HCT116 (cell line): ENCODE measurements around the gene SLC12A3. TPM values are rescaled to one million over a fixed set of nuclear protein-coding genes. Genes with fewer than 3 reads are reported as not detected.

Experiments used
- ATAC-seq: fragments of 200-7000 bp; cut with Tn5 transposase; 2 replicates; pipeline ENCODE4 v1.9.1; 2020; ENCODE audit warnings: mild to moderate bottlenecking, moderate library complexity
- BruUV-seq: library from RNA; stranded (reverse); fragments of 400-500 nt; replicated peaks from 2 replicates; lab custom pipeline; 2021; lab: Mats Ljungman, UMichigan
- CTCF ChIA-PET: fragments of 300-600 bp; sonication (Branson Sonifier 250); formaldehyde crosslinking; loops from one replicate; lab custom pipeline; 2021; ENCODE audit warnings: antibody characterized with exemption; lab: Charles Lee
- POLR2A ChIA-PET: fragments of 300-600, 350-600 bp; sonication (Branson Sonifier 250); formaldehyde crosslinking; loops from one replicate; lab custom pipeline; 2021; ENCODE audit warnings: antibody characterized with exemption; lab: Charles Lee
- RAD21 ChIA-PET, 2 experiments: fragments of 300-600 bp; sonication (Branson Sonifier 250); formaldehyde crosslinking; loops; one replicate each; lab custom pipeline; 2023; ENCODE audit warnings: low total read pairs in 2 of 2; ENCODE audit not compliant: uncharacterized antibody in 2 of 2, unreplicated experiment in 2 of 2, low non-redundant PET in 1 of 2; lab: Charles Lee
- DNase-seq: peaks from one replicate; pipeline ENCODE4 v3.0.0-alpha.2; 2010; ENCODE audit warnings: low read depth, low spot score
- H2AFZ ChIP-seq: fragments of 200-600 bp; shearing (Covaris generic), sonication (generic); 2 replicates; pipeline ENCODE4 v1.6.1; 2017; ENCODE audit warnings: low read depth, mixed run types, mixed read lengths, antibody characterized with exemption, low read length; ENCODE audit not compliant: poor library complexity, severe bottlenecking
- H3K27ac ChIP-seq: 2 replicates; pipeline ENCODE4 v1.5.1; 2012; ENCODE audit warnings: low read depth, low read length
- H3K27me3 ChIP-seq: fragments of 200-600 bp; sonication (generic); 2 replicates; pipeline ENCODE4 v1.6.1; 2016; ENCODE audit warnings: mixed run types, low read length, mixed read lengths; ENCODE audit not compliant: insufficient read depth
- H3K36me3 ChIP-seq, 2 experiments: fragments of 200-500 bp in 1 of 2; fragments of 200-600 bp in 1 of 2; sonication (Bioruptor generic) in 1 of 2; sonication (generic) in 1 of 2; 2 replicates each; pipeline versions ENCODE4 v1.5.1 to v1.6.1; 2014 to 2016; ENCODE audit warnings: low read length in 2 of 2, inconsistent platforms in 1 of 2, mixed read lengths in 1 of 2, mixed run types in 1 of 2; ENCODE audit not compliant: insufficient read depth in 2 of 2, control insufficient read depth in 1 of 2
- H3K4me1 ChIP-seq, 2 experiments: fragments of 200-600 bp in 1 of 2; sonication (generic) in 1 of 2; 2 replicates each; pipeline versions ENCODE4 v1.5.1 to v1.6.1; 2012 to 2017; ENCODE audit warnings: low read length in 2 of 2, inconsistent platforms in 1 of 2, mild to moderate bottlenecking in 1 of 2, mixed read lengths in 1 of 2, mixed run types in 1 of 2, moderate library complexity in 1 of 2; ENCODE audit not compliant: insufficient read depth in 2 of 2, control insufficient read depth in 1 of 2
- H3K4me2 ChIP-seq: fragments of 200-600 bp; sonication (generic); 2 replicates; pipeline ENCODE4 v1.6.1; 2017; ENCODE audit warnings: mixed run types, low read length, mixed read lengths
- H3K4me3 ChIP-seq, 2 experiments: fragments of 200-600 bp in 1 of 2; sonication (generic) in 1 of 2; replicated peaks in 1 of 2; 2 replicates each; pipeline ENCODE4 v1.5.1; 2011 to 2016; ENCODE audit warnings: low read length in 2 of 2, control low read depth in 1 of 2, low read depth in 1 of 2, mild to moderate bottlenecking in 1 of 2, mixed read lengths in 1 of 2, mixed run types in 1 of 2
- H3K79me2 ChIP-seq: fragments of 200-600 bp; sonication (generic); 2 replicates; pipeline ENCODE4 v1.6.1; 2017; ENCODE audit warnings: mild to moderate bottlenecking, mixed run types, low read length, moderate library complexity, mixed read lengths; ENCODE audit not compliant: insufficient read depth
- H3K9ac ChIP-seq: fragments of 200-600 bp; sonication (generic); 2 replicates; pipeline ENCODE4 v1.6.1; 2016; ENCODE audit warnings: low read length, mixed read lengths
- H3K9me2 ChIP-seq: fragments of 200-600 bp; sonication (generic), shearing (Covaris generic); 2 replicates; pipeline ENCODE4 v1.6.1; 2017; ENCODE audit warnings: mixed run types, mild to moderate bottlenecking, moderate library complexity; ENCODE audit not compliant: insufficient read depth
- H3K9me3 ChIP-seq, 2 experiments: fragments of 200-500 bp in 1 of 2; fragments of 200-600 bp in 1 of 2; sonication (Bioruptor generic) in 1 of 2; sonication (generic) in 1 of 2; 2 replicates each; pipeline ENCODE4 v1.6.1; 2014 to 2017; ENCODE audit warnings: low read length in 2 of 2, mixed read lengths in 2 of 2, inconsistent platforms in 1 of 2, low read depth in 1 of 2, mild to moderate bottlenecking in 1 of 2, mixed run types in 1 of 2, moderate library complexity in 1 of 2; ENCODE audit not compliant: control insufficient read depth in 1 of 2, insufficient read depth in 1 of 2
- H4K20me1 ChIP-seq: fragments of 200-600 bp; sonication (generic), shearing (Covaris generic); 2 replicates; pipeline ENCODE4 v1.6.1; 2017; ENCODE audit warnings: mixed run types, mild to moderate bottlenecking, moderate library complexity; ENCODE audit not compliant: insufficient read depth
- ATF3 ChIP-seq: IDR thresholded peaks from 2 replicates; pipeline ENCODE4 v1.6.1; 2012
- CEBPB ChIP-seq: IDR thresholded peaks from 2 replicates; pipeline ENCODE4 v1.6.1; 2012; ENCODE audit warnings: low read depth
- EGR1 ChIP-seq: IDR thresholded peaks from 2 replicates; pipeline ENCODE4 v1.6.1; 2012; ENCODE audit warnings: low read depth
- EZH2 ChIP-seq: fragments of 200-600 bp; sonication (generic); IDR thresholded peaks from 2 replicates; pipeline ENCODE4 v1.6.1; 2017; ENCODE audit warnings: antibody characterized with exemption, mixed run types
- POLR2A ChIP-seq: IDR thresholded peaks from 2 replicates; pipeline ENCODE4 v1.7.0; 2011; ENCODE audit warnings: borderline replicate concordance; ENCODE audit not compliant: insufficient read depth, insufficient read length; ENCODE audit errors: extremely low read depth
- POLR2AphosphoS5 ChIP-seq: IDR thresholded peaks from 2 replicates; pipeline ENCODE4 v1.6.1; 2011; ENCODE audit warnings: mild to moderate bottlenecking, low read depth, low read length, moderate library complexity
- TCF7L2 ChIP-seq: IDR thresholded peaks from 2 replicates; pipeline ENCODE4 v1.7.0; 2011; ENCODE audit warnings: borderline replicate concordance, inconsistent platforms; ENCODE audit not compliant: insufficient read depth, insufficient read length; ENCODE audit errors: extremely low read depth
- intact Hi-C: fragments of 100-400 bp; cut with micrococcal nuclease; formaldehyde crosslinking; loops from 2 replicates; pipeline ENCODE4 v1.10.0; 2022
- total RNA-seq: library from RNA; stranded (reverse); gene quantifications from one replicate; pipeline ENCODE4 v1.2.1, GENCODE V29; 2021; ENCODE audit not compliant: unreplicated experiment
- TF ChIP-seq, protein P1 (sequence below): IDR thresholded peaks from 2 replicates; pipeline ENCODE4 v1.6.1; 2011; ENCODE audit warnings: mild to moderate bottlenecking, low read length, moderate library complexity; ENCODE audit not compliant: insufficient replicate concordance; ENCODE audit errors: extremely low read depth
- TF ChIP-seq, protein P2 (sequence below): IDR thresholded peaks from 2 replicates; pipeline ENCODE4 v1.6.1; 2012

Gene SLC12A3
- total RNA-seq, 1 experiment from 2014 or later, result not detected

DNA sequence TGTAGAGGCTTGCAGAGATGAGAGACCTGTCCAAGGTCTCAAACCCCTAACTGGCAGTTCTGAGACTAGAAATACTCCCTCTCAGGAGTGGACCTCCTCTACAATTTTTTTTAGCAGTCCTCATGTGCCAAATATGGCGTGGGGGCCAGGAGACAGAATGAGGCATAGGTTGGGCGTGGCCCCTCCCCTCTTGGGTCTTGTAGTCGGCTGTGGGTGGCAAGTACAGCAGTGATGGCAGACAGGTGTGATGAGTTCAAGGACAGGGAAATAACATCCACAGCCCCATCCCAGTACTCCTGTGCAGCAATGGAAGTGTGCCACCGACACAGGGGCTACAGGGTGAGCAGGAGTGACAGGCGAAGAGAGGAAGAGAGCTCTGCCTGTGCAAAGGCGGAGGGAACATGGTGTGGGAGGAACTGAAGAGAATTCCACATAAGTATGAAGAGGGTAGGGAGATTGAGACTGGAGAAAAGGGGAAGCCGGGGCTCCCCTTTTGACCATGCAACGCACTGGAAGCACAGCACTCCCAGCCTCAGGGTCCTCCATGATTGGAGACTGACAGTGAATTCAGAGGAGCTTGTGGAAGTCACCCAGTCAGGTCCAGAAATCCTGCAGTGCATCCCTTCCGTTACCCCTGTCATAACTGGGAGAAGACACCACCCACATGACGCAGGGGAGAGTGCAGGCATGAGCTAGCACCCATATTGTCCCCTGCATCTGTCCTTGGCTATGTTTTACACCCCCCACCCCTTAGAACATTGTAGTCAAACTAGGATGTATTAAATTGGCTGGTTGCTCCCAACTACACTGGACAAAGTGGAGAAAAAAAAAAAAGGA lies 82.0 kb downstream of the SLC12A3 start (continued):
- TF ChIP-seq EZH2 (no peak), EGR1 (no peak), TCF7L2 (no peak), POLR2A (no peak)

- Histone ChIP-seq H3K9me3 (no peaks in the 10 kb centered on the region), H3K4me3 (no peak overlapping the region), H3K79me2 (no peaks in the 10 kb centered on the region), H2AFZ (no peak overlapping the region), H3K9ac (no peak overlapping the region), H3K27me3 (no peaks in the 10 kb centered on the region), H3K36me3 (peaks cover 20 to 27% of the 10 kb centered on the region in 2 experiments; a peak in 3 of 4 replicates), H3K9me2 (no peaks in the 10 kb centered on the region), H4K20me1 (no peaks in the 10 kb centered on the region), H3K27ac (no peak overlapping the region), H3K4me1 (peaks cover 0 to 3% of the 10 kb centered on the region in 2 experiments; a peak in 1 of 4 replicates), H3K4me2 (no peak overlapping the region)
- RAD21 ChIA-PET, result no interaction called here
- intact Hi-C loops, result no loop called here
- ATAC-seq (no peak), DNase-seq (no peak)
- TF ChIP-seq POLR2AphosphoS5 (peak; percentile 8; the same call in 1 of the 2 replicates), CEBPB (no peak), ATF3 (no peak)
- TF ChIP-seq, protein P1, sequence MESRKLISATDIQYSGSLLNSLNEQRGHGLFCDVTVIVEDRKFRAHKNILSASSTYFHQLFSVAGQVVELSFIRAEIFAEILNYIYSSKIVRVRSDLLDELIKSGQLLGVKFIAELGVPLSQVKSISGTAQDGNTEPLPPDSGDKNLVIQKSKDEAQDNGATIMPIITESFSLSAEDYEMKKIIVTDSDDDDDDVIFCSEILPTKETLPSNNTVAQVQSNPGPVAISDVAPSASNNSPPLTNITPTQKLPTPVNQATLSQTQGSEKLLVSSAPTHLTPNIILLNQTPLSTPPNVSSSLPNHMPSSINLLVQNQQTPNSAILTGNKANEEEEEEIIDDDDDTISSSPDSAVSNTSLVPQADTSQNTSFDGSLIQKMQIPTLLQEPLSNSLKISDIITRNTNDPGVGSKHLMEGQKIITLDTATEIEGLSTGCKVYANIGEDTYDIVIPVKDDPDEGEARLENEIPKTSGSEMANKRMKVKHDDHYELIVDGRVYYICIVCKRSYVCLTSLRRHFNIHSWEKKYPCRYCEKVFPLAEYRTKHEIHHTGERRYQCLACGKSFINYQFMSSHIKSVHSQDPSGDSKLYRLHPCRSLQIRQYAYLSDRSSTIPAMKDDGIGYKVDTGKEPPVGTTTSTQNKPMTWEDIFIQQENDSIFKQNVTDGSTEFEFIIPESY, result no peak
- TF ChIP-seq, protein P2, sequence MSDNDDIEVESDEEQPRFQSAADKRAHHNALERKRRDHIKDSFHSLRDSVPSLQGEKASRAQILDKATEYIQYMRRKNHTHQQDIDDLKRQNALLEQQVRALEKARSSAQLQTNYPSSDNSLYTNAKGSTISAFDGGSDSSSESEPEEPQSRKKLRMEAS, result no peak
- no TSS peak for BruUV-seq
- POLR2A ChIA-PET, result interaction anchor here (4.4 kb wide), 1 partner anchor 15 kb away, joined by 25 read pairs; the partner anchor contains the start of gene HERPUD1
- CTCF ChIA-PET, result interaction anchor here (1.2 kb wide), 1 partner anchor 17 kb away, joined by 5 read pairs; no protein-coding TSS in a partner anchor
Observed at GRCh38 chr16:56947604-56947995, 82.6 kb downstream of the SLC12A3 start.
